Ishikawa (cell line): ENCODE results near the gene DACH1.

Experiments used
- CEBPB ChIP-seq: IDR thresholded peaks from 2 replicates; pipeline ENCODE4 v1.6.1; 2012
- CREB1 ChIP-seq: IDR thresholded peaks from 2 replicates; pipeline ENCODE4 v1.6.1; 2012; ENCODE audit warnings: low read depth
- EGR1 ChIP-seq: IDR thresholded peaks from 2 replicates; pipeline ENCODE4 v1.6.1; 2012
- EP300 ChIP-seq: IDR thresholded peaks from 2 replicates; pipeline ENCODE4 v1.6.1; 2012; ENCODE audit warnings: borderline replicate concordance
- FOXM1 ChIP-seq: IDR thresholded peaks from 2 replicates; pipeline ENCODE4 v1.6.1; 2012; ENCODE audit warnings: low read depth, borderline replicate concordance
- MAX ChIP-seq: IDR thresholded peaks from 2 replicates; pipeline ENCODE4 v1.6.1; 2012
- NFIC ChIP-seq: IDR thresholded peaks from 2 replicates; pipeline ENCODE4 v1.6.1; 2012
- RAD21 ChIP-seq: IDR thresholded peaks from 2 replicates; pipeline ENCODE4 v1.6.1; 2012; ENCODE audit warnings: low read depth
- REST ChIP-seq: IDR thresholded peaks from 2 replicates; pipeline ENCODE4 v1.6.1; 2012; ENCODE audit warnings: low read depth, mild to moderate bottlenecking
- TAF1 ChIP-seq: IDR thresholded peaks from 2 replicates; pipeline ENCODE4 v1.6.1; 2012; ENCODE audit warnings: low read depth, mild to moderate bottlenecking
- TEAD4 ChIP-seq: IDR thresholded peaks from 2 replicates; pipeline ENCODE4 v1.6.1; 2012
- USF1 ChIP-seq: IDR thresholded peaks from 2 replicates; pipeline ENCODE4 v1.6.1; 2012
- YY1 ChIP-seq: IDR thresholded peaks from 2 replicates; pipeline ENCODE4 v1.6.1; 2012; ENCODE audit warnings: low read depth

DNA sequence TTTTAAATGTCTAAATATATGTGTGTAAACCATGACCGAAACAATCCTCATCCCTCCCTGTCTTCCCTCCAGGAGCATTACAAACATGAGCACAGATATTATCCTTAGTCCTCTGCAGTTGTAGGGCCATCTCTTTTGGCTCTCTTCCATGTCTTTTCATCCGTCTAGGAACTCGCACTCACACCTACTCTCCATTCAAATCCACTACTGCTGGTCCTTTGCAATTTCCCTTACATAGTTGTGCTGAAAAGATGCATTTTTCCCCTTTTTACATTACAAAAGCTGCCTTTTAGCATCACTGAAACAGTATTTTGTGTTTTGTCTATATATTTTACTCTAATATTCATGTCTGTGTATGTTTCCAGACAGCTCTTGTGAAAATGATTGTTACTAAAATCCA is 237.8 kb downstream of the DACH1 start:
- no peak for TF ChIP-seq REST
- no peak for TF ChIP-seq RAD21
- no peak for TF ChIP-seq MAX
- TF ChIP-seq FOXM1: no peak
- TF ChIP-seq EGR1: no peak
- no peak for TF ChIP-seq EP300
- no peak for TF ChIP-seq TAF1
- no peak for TF ChIP-seq CEBPB
- TF ChIP-seq CREB1: no peak
- no peak for TF ChIP-seq USF1
- TF ChIP-seq NFIC: no peak
- no peak for TF ChIP-seq TEAD4
- no peak for TF ChIP-seq YY1
